Gastrocnemius medialis (tissue), 4 donors: ENCODE data around the gene DSG1.

Source experiments
- CTCF ChIP-seq, 5 experiments: fragments of 450-650 bp in 3 of 5; fragments of 200-600 bp in 2 of 5; sonication (generic) in 2 of 5; IDR thresholded peaks in 4 of 5; conservative IDR thresholded peaks in 1 of 5; 1 replicate in 4 of 5; 2 replicates in 1 of 5; pipeline ENCODE4 v1.5.1; 2016 to 2019; ENCODE audit warnings: antibody characterized with exemption in 5 of 5, mild to moderate bottlenecking in 3 of 5, moderate library complexity in 3 of 5
- POLR2A ChIP-seq, 2 donors: fragments of 450-650 bp; IDR thresholded peaks; one replicate each; pipeline ENCODE4 v1.6.1; 2017; ENCODE audit warnings: antibody characterized with exemption in 2 of 2, mild to moderate bottlenecking in 2 of 2, moderate library complexity in 2 of 2

- TF ChIP-seq CTCF (IDR thresholded peaks at IDR 0.05 in 4 of 5, conservative IDR thresholded peaks at IDR 0.05 in 1 of 5) = no peak
- no peak for TF ChIP-seq POLR2A (IDR thresholded peaks at IDR 0.05)
Measured at GRCh38 chr18:31399306-31400032, 81.5 kb downstream of the DSG1 start.
